A549 (cell line): Measurements from ENCODE around the gene TRIML1. TPM values are rescaled to one million over a fixed set of nuclear protein-coding genes. Genes with fewer than 3 reads are reported as not detected.

Experiments used
- ATAC-seq, 2 experiments: fragments of 200-7000 bp in 1 of 2; fragments of >200 bp in 1 of 2; cut with Nextera tagmentation in 1 of 2; cut with Tn5 transposase in 1 of 2; 3 replicates each; pipeline versions ENCODE4 v1.8.0 to v1.9.1; 2018 to 2020; ENCODE audit warnings: mild to moderate bottlenecking in 1 of 2, moderate library complexity in 1 of 2
- CTCF ChIA-PET: fragments of 300-600 bp; sonication (Branson Sonifier 250); formaldehyde crosslinking; extraction: SDS; loops from one replicate; lab custom pipeline; 2021; ENCODE audit warnings: antibody characterized with exemption, inconsistent platforms; lab: Yijun Ruan, JAX
- POLR2A ChIA-PET: fragments of 350-600 bp; formaldehyde crosslinking; extraction: SDS; loops from one replicate; lab custom pipeline; 2021; ENCODE audit warnings: antibody characterized with exemption, inconsistent platforms; lab: Yijun Ruan, JAX
- DNase-seq, 2 experiments: peaks; one replicate each; pipeline versions ENCODE4 v3.0.0 to v3.0.0-alpha.2; 2011 to 2016; ENCODE audit warnings: low read depth in 1 of 2, low spot score in 1 of 2
- FAIRE-seq: peaks from 2 replicates; lab custom pipeline; 2011; peaks lifted over from hg19 to GRCh38; lab: Jason Lieb, UNC
- H3K27ac ChIP-seq, 2 experiments: fragments of >200 bp; sonication (Bioruptor Twin); formaldehyde crosslinking; 3 replicates each; pipeline ENCODE4 v1.5.1; 2016 to 2017
- H3K4me1 ChIP-seq: fragments of >200 bp; sonication (Bioruptor Twin); formaldehyde crosslinking; 3 replicates; pipeline ENCODE4 v1.6.1; 2016
- H3K4me2 ChIP-seq: fragments of >200 bp; sonication (Bioruptor Twin); formaldehyde crosslinking; 3 replicates; pipeline ENCODE4 v1.6.1; 2016
- H3K4me3 ChIP-seq: fragments of >200 bp; sonication (Bioruptor Twin); formaldehyde crosslinking; 3 replicates; pipeline ENCODE4 v1.5.1; 2016
- H3K9me3 ChIP-seq: fragments of >200 bp; sonication (Bioruptor Twin); formaldehyde crosslinking; 3 replicates; pipeline ENCODE4 v1.6.1; 2016
- BHLHE40 ChIP-seq: IDR thresholded peaks from 2 replicates; pipeline ENCODE4 v1.6.1; 2012; ENCODE audit warnings: low read depth, low read length, inconsistent platforms
- CEBPB ChIP-seq, 2 experiments: fragments of >200 bp in 1 of 2; sonication (Bioruptor Twin) in 1 of 2; formaldehyde crosslinking in 1 of 2; IDR thresholded peaks; 2 replicates each; pipeline ENCODE4 v1.6.1; 2012 to 2016
- CHD2 ChIP-seq: fragments of 150-350 bp; IDR thresholded peaks from 2 replicates; pipeline ENCODE4 v1.6.1; 2014; ENCODE audit warnings: low read length; ENCODE audit not compliant: partially characterized antibody
- CTCF ChIP-seq: fragments of >200 bp; sonication (Bioruptor Twin); formaldehyde crosslinking; IDR thresholded peaks from 3 replicates; pipeline ENCODE4 v1.5.1; 2016
- E2F6 ChIP-seq: IDR thresholded peaks from 2 replicates; pipeline ENCODE4 v1.6.1; 2012; ENCODE audit warnings: low read depth, borderline replicate concordance
- EHF ChIP-seq: fragments of 250-450 bp; sonication (Bioruptor Pico); IDR thresholded peaks from 2 replicates; pipeline ENCODE4 v1.5.0; 2020; ENCODE audit warnings: mild to moderate bottlenecking
- EP300 ChIP-seq, 2 experiments: fragments of >200 bp; sonication (Bioruptor Twin); formaldehyde crosslinking; IDR thresholded peaks; 2 replicates in 1 of 2; 3 replicates in 1 of 2; pipeline ENCODE4 v1.6.1; 2016 to 2017
- HEYL ChIP-seq: fragments of 250-450 bp; sonication (Bioruptor Pico); IDR thresholded peaks from 2 replicates; pipeline ENCODE4 v1.8.0; 2021; ENCODE audit warnings: mild to moderate bottlenecking, moderate library complexity
- HOXB13 ChIP-seq: fragments of 250-450 bp; sonication (Bioruptor Pico); IDR thresholded peaks from 2 replicates; pipeline ENCODE4 v1.5.0; 2020; ENCODE audit warnings: low read depth, mild to moderate bottlenecking, moderate library complexity
- JUNB ChIP-seq: fragments of >200 bp; sonication (Bioruptor Twin); formaldehyde crosslinking; IDR thresholded peaks from 2 replicates; pipeline ENCODE4 v1.6.1; 2016
- MYC ChIP-seq: IDR thresholded peaks from 2 replicates; pipeline ENCODE4 v1.6.1; 2012; ENCODE audit warnings: mild to moderate bottlenecking, inconsistent platforms, low read length, improper control_type of control experiment, borderline replicate concordance
- NFE2L2 ChIP-seq: fragments of 150-350 bp; conservative IDR thresholded peaks from 2 replicates; pipeline ENCODE4 v1.6.1; 2014; ENCODE audit warnings: low read length
- PHF8 ChIP-seq: fragments of 200-600 bp; sonication (generic); IDR thresholded peaks from 2 replicates; pipeline ENCODE4 v1.6.1; 2016; ENCODE audit warnings: low read depth, mild to moderate bottlenecking, antibody characterized with exemption, moderate library complexity, borderline replicate concordance
- POLR2AphosphoS2 ChIP-seq: conservative IDR thresholded peaks from 2 replicates; pipeline ENCODE4 v1.6.1; 2012; ENCODE audit warnings: low read length, improper control_type of control experiment, inconsistent platforms
- RAD21 ChIP-seq, 2 experiments: fragments of >200 bp in 1 of 2; sonication (Bioruptor Twin) in 1 of 2; formaldehyde crosslinking in 1 of 2; IDR thresholded peaks in 1 of 2; conservative IDR thresholded peaks in 1 of 2; 2 replicates in 1 of 2; 3 replicates in 1 of 2; pipeline ENCODE4 v1.6.1; 2012 to 2018; ENCODE audit warnings: inconsistent platforms in 1 of 2
- RCOR1 ChIP-seq: fragments of 150-350 bp; IDR thresholded peaks from 2 replicates; pipeline ENCODE4 v1.6.1; 2014; ENCODE audit warnings: antibody characterized with exemption, low read length, low read depth
- SMC3 ChIP-seq: fragments of >200 bp; sonication (Bioruptor Twin); formaldehyde crosslinking; IDR thresholded peaks from 3 replicates; pipeline ENCODE4 v1.6.1; 2018; ENCODE audit warnings: inconsistent platforms
- SREBF2 ChIP-seq: fragments of 450-650 bp; IDR thresholded peaks from 2 replicates; pipeline ENCODE4 v1.6.1; 2014; ENCODE audit warnings: mild to moderate bottlenecking, moderate library complexity
- TP53 ChIP-seq: fragments of 250-450 bp; sonication (Bioruptor Pico); IDR thresholded peaks from 2 replicates; pipeline ENCODE4 v1.5.0; 2021; ENCODE audit warnings: mild to moderate bottlenecking, moderate library complexity
- USF2 ChIP-seq: fragments of 450-650 bp; IDR thresholded peaks from 2 replicates; pipeline ENCODE4 v1.6.1; 2014; ENCODE audit warnings: antibody characterized with exemption
- ZC3H11A ChIP-seq: fragments of 450-650 bp; IDR thresholded peaks from 2 replicates; pipeline ENCODE4 v1.6.1; 2014; ENCODE audit warnings: antibody characterized with exemption, mild to moderate bottlenecking
- ZFP36 ChIP-seq: fragments of 450-650 bp; IDR thresholded peaks from 2 replicates; pipeline ENCODE4 v1.6.1; 2014; ENCODE audit warnings: borderline replicate concordance; ENCODE audit not compliant: partially characterized antibody
- ZNF302 ChIP-seq: fragments of 250-450 bp; sonication (Bioruptor Pico); IDR thresholded peaks from 2 replicates; pipeline ENCODE4 v1.9.0; 2021; ENCODE audit warnings: inconsistent platforms, mild to moderate bottlenecking, moderate library complexity
- ZSCAN20 ChIP-seq: fragments of 250-450 bp; sonication (Bioruptor Pico); IDR thresholded peaks from 2 replicates; pipeline ENCODE4 v1.8.0; 2022; ENCODE audit warnings: mild to moderate bottlenecking, moderate library complexity
- WGBS: methylation state at CpG from one replicate; pipeline ENCODE4 v1.1.6; 2017; ENCODE audit errors: missing lambda C conversion rate; 5-methylcytosine and 5-hydroxymethylcytosine counted together
- polyA plus RNA-seq, 4 experiments: library from polyadenylated mRNA; depleted of rRNA in 3 of 4; stranded (reverse); fragments of >200 nt; fragmentation: RNase III in 1 of 4; extraction: RNeasy Plus Mini Kit Qiagen cat#74134 plus additional on column Dnase treatment in 1 of 4; gene quantifications; 2 replicates in 3 of 4; 3 replicates in 1 of 4; pipeline ENCODE4 v1.2.3, GENCODE V29; 2011 to 2017
- TF ChIP-seq, protein P1 (sequence below): fragments of 250-450 bp; sonication (Bioruptor Pico); IDR thresholded peaks from 2 replicates; pipeline ENCODE4 v1.5.0; 2021; ENCODE audit warnings: mild to moderate bottlenecking, moderate library complexity, borderline replicate concordance
- TF ChIP-seq, protein P2 (sequence below): IDR thresholded peaks from 2 replicates; pipeline ENCODE4 v1.6.1; 2012
- TF ChIP-seq, protein P3 (sequence below): fragments of 200-600 bp; sonication (generic); IDR thresholded peaks from 2 replicates; pipeline ENCODE4 v1.6.1; 2016; ENCODE audit warnings: antibody characterized with exemption, mild to moderate bottlenecking, moderate library complexity

Gene TRIML1
- polyA plus RNA-seq, 2 of the 4 experiments (the other 2 are of a cell fraction): not detected

- DNase-seq: no peak
- CTCF ChIA-PET: interaction anchor here (0.9 kb wide), 1 partner anchor 28 kb away, joined by 3 read pairs; no protein-coding TSS in a partner anchor
- POLR2A ChIA-PET: no interaction called here
- ATAC-seq: no peak
- H3K4me3 ChIP-seq: no peak overlapping the region
- FAIRE-seq: no peak
- WGBS: 92% methylated on average over 5 of the region's 5 CpGs
- H3K9me3 ChIP-seq: no peaks in the 10 kb centered on the region
- no peak for TF ChIP-seq ZC3H11A
- no peak for TF ChIP-seq BHLHE40
- no peak for TF ChIP-seq ZNF302 (CRISPR knock-in tag)
- no peak for TF ChIP-seq EHF (CRISPR knock-in tag)
- TF ChIP-seq ZFP36: no peak
- TF ChIP-seq, protein P1, sequence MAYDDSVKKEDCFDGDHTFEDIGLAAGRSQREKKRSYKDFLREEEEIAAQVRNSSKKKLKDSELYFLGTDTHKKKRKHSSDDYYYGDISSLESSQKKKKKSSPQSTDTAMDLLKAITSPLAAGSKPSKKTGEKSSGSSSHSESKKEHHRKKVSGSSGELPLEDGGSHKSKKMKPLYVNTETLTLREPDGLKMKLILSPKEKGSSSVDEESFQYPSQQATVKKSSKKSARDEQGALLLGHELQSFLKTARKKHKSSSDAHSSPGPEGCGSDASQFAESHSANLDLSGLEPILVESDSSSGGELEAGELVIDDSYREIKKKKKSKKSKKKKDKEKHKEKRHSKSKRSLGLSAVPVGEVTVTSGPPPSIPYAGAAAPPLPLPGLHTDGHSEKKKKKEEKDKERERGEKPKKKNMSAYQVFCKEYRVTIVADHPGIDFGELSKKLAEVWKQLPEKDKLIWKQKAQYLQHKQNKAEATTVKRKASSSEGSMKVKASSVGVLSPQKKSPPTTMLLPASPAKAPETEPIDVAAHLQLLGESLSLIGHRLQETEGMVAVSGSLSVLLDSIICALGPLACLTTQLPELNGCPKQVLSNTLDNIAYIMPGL (CRISPR knock-in tag): no peak
- TF ChIP-seq MYC: no peak
- no peak for TF ChIP-seq HEYL (CRISPR knock-in tag)
- no peak for TF ChIP-seq CTCF
- no peak for TF ChIP-seq SREBF2
- TF ChIP-seq, protein P2, sequence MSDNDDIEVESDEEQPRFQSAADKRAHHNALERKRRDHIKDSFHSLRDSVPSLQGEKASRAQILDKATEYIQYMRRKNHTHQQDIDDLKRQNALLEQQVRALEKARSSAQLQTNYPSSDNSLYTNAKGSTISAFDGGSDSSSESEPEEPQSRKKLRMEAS: no peak
- no peak for TF ChIP-seq CEBPB (IDR thresholded peaks at IDR 0.05)
- no peak for TF ChIP-seq TP53 (CRISPR knock-in tag)
- no peak for TF ChIP-seq JUNB
- no peak for TF ChIP-seq SMC3
- no peak for TF ChIP-seq RAD21 (conservative IDR thresholded peaks at IDR 0.05 in 1 of 2, IDR thresholded peaks at IDR 0.05 in 1 of 2)
- no peak for TF ChIP-seq POLR2AphosphoS2
- TF ChIP-seq USF2: no peak
- TF ChIP-seq, all 56 proteins: peak for 0
- Histone ChIP-seq H3K27ac (no peak overlapping the region), H3K4me1 (0 out of 3 replicates have a peak, but pooled peaks cover 4% of the 10 kb centered on the region), H3K4me2 (no peak overlapping the region)
Observed at GRCh38 chr4:188168726-188169373, 29.6 kb downstream of the TRIML1 start.

- POLR2A ChIA-PET: no interaction called here
- Histone ChIP-seq H3K4me2 (no peak overlapping the region), H3K9me3 (no peaks in the 10 kb centered on the region), H3K4me3 (no peak overlapping the region), H3K27ac (peak overlapping the region in 1 of 2 experiments; percentile 41; a peak in 2 of 6 replicates), H3K4me1 (0 out of 3 replicates have a peak, but pooled peaks cover 4% of the 10 kb centered on the region)
- no peak for DNase-seq
- no peak for FAIRE-seq
- WGBS: 71% methylated on average over 2 of the region's 2 CpGs
- ATAC-seq: no peak
- CTCF ChIA-PET: no interaction called here
- TF ChIP-seq ZSCAN20 (no peak), E2F6 (no peak), NFE2L2 (no peak), HEYL (CRISPR knock-in tag) (no peak), PHF8 (no peak), CEBPB (IDR thresholded peaks at IDR 0.05) (no peak), ZFP36 (no peak), EP300 (IDR thresholded peaks at IDR 0.05) (no peak), RAD21 (conservative IDR thresholded peaks at IDR 0.05 in 1 of 2, IDR thresholded peaks at IDR 0.05 in 1 of 2) (no peak), RCOR1 (no peak), CHD2 (no peak), BHLHE40 (no peak), ZNF302 (CRISPR knock-in tag) (no peak), TP53 (CRISPR knock-in tag) (no peak), HOXB13 (CRISPR knock-in tag) (no peak), POLR2AphosphoS2 (no peak)
- TF ChIP-seq, protein P3, sequence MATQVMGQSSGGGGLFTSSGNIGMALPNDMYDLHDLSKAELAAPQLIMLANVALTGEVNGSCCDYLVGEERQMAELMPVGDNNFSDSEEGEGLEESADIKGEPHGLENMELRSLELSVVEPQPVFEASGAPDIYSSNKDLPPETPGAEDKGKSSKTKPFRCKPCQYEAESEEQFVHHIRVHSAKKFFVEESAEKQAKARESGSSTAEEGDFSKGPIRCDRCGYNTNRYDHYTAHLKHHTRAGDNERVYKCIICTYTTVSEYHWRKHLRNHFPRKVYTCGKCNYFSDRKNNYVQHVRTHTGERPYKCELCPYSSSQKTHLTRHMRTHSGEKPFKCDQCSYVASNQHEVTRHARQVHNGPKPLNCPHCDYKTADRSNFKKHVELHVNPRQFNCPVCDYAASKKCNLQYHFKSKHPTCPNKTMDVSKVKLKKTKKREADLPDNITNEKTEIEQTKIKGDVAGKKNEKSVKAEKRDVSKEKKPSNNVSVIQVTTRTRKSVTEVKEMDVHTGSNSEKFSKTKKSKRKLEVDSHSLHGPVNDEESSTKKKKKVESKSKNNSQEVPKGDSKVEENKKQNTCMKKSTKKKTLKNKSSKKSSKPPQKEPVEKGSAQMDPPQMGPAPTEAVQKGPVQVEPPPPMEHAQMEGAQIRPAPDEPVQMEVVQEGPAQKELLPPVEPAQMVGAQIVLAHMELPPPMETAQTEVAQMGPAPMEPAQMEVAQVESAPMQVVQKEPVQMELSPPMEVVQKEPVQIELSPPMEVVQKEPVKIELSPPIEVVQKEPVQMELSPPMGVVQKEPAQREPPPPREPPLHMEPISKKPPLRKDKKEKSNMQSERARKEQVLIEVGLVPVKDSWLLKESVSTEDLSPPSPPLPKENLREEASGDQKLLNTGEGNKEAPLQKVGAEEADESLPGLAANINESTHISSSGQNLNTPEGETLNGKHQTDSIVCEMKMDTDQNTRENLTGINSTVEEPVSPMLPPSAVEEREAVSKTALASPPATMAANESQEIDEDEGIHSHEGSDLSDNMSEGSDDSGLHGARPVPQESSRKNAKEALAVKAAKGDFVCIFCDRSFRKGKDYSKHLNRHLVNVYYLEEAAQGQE: no peak
Observed at GRCh38 chr4:188171551-188171950, 32.3 kb downstream of the TRIML1 start.
